Thyroid gland (tissue), 4 donors: ENCODE results near the gene SUN3. TPM values are rescaled to one million over a fixed set of nuclear protein-coding genes. Genes with fewer than 3 reads are reported as not detected.

Experiments used
- DNase-seq, 2 donors: peaks; one replicate each; pipeline ENCODE4 v3.0.0-alpha.2; 2019
- H3K27ac ChIP-seq, 3 donors: fragments of 200-600 bp; sonication (generic); 1 replicate in 2 of 3; 2 replicates in 1 of 3; pipeline ENCODE4 v1.5.1; 2016 to 2019; ENCODE audit warnings: mild to moderate bottlenecking in 1 of 3, moderate library complexity in 1 of 3
- H3K27me3 ChIP-seq: fragments of 200-600 bp; sonication (generic); one replicate; pipeline ENCODE4 v1.5.1; 2019
- H3K36me3 ChIP-seq, 2 donors: fragments of 200-600 bp; sonication (generic); one replicate each; pipeline ENCODE4 v1.5.1; 2016 to 2019
- H3K4me1 ChIP-seq, 2 donors: fragments of 200-600 bp; sonication (generic); one replicate each; pipeline ENCODE4 v1.5.1; 2017 to 2019
- H3K4me3 ChIP-seq, 3 donors: fragments of 200-600 bp; sonication (generic); replicated peaks in 1 of 3; 1 replicate in 2 of 3; 2 replicates in 1 of 3; pipeline ENCODE4 v1.5.1; 2016; ENCODE audit warnings: mild to moderate bottlenecking in 1 of 3
- H3K9me3 ChIP-seq: fragments of 200-600 bp; sonication (generic); one replicate; pipeline ENCODE4 v1.5.1; 2017
- POLR2A ChIP-seq, 2 donors: fragments of 450-650 bp; IDR thresholded peaks; one replicate each; pipeline ENCODE4 v1.6.1; 2017; ENCODE audit warnings: antibody characterized with exemption in 2 of 2, mild to moderate bottlenecking in 2 of 2, moderate library complexity in 1 of 2
- WGBS, 2 donors: methylation state at CpG; one replicate each; pipeline ENCODE4 v1.1.5; 2017; 5-methylcytosine and 5-hydroxymethylcytosine counted together
- intact Hi-C: fragments of 100-400 bp; cut with DNase I; formaldehyde crosslinking; loops from one replicate; pipeline ENCODE4 v1.15.1; 2023
- total RNA-seq, 4 donors: library from RNA; depleted of rRNA; stranded (reverse); fragments of >200 nt; gene quantifications; one replicate each; pipeline ENCODE4 v1.2.3, GENCODE V29; 2016
- TF ChIP-seq, protein P1 (sequence below), 6 experiments: fragments of 200-600 bp in 3 of 6; fragments of 450-650 bp in 3 of 6; sonication (generic) in 3 of 6; IDR thresholded peaks; one replicate each; pipeline ENCODE4 v1.5.1; 2016 to 2019; ENCODE audit warnings: antibody characterized with exemption in 6 of 6, mild to moderate bottlenecking in 2 of 6, inconsistent platforms in 1 of 6, moderate library complexity in 1 of 6

SUN3 gene
- total RNA-seq, 4 donors from 2014 or later: not detected

DNA sequence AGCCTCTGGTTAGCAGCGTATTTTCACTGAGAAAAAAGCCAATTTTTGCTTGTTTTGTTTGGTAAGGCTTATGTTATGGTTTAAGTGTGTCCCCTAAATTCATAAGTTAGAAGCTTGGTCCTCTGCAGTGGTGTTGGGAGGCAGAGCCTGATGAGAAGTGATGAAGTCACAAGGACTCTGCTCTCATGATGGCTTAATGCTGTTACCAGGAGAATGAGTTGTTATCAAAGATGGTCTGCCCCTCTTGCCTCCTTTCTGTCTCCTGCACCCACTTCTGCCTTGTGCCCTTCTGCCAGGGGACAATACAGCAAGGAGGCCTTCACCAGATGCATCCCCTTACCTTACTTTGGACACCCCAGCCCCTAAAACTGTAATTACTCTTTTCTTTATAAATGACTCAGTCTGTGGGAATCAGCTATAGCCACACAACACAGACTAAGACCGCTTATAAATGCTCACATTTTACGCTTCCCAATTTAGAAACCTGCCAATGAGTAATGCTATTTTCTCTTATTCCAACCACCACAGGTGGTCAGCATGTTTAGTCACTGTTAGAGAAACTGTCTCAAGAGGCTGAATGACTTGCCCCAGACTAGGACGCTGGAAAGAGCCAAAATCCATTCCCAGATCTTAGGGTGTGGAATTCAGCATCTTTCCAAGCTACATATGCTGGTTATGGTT lies 74.5 kb downstream of the SUN3 start:
- TF ChIP-seq, protein P1, sequence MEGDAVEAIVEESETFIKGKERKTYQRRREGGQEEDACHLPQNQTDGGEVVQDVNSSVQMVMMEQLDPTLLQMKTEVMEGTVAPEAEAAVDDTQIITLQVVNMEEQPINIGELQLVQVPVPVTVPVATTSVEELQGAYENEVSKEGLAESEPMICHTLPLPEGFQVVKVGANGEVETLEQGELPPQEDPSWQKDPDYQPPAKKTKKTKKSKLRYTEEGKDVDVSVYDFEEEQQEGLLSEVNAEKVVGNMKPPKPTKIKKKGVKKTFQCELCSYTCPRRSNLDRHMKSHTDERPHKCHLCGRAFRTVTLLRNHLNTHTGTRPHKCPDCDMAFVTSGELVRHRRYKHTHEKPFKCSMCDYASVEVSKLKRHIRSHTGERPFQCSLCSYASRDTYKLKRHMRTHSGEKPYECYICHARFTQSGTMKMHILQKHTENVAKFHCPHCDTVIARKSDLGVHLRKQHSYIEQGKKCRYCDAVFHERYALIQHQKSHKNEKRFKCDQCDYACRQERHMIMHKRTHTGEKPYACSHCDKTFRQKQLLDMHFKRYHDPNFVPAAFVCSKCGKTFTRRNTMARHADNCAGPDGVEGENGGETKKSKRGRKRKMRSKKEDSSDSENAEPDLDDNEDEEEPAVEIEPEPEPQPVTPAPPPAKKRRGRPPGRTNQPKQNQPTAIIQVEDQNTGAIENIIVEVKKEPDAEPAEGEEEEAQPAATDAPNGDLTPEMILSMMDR (IDR thresholded peaks at IDR 0.05): no peak
- TF ChIP-seq POLR2A (IDR thresholded peaks at IDR 0.05): no peak
- Histone ChIP-seq H3K36me3 (peaks cover 7 to 8% of the 10 kb centered on the region in 2 donors), H3K27ac (no peak overlapping the region), H3K4me1 (no peaks in the 10 kb centered on the region), H3K9me3 (no peaks in the 10 kb centered on the region), H3K27me3 (no peaks in the 10 kb centered on the region), H3K4me3 (no peak overlapping the region)
- WGBS, 2 donors: 84 to 88% methylated on average over 4 of the region's 4 CpGs
- intact Hi-C loops: no loop called here
- DNase-seq: no peak

DNA sequence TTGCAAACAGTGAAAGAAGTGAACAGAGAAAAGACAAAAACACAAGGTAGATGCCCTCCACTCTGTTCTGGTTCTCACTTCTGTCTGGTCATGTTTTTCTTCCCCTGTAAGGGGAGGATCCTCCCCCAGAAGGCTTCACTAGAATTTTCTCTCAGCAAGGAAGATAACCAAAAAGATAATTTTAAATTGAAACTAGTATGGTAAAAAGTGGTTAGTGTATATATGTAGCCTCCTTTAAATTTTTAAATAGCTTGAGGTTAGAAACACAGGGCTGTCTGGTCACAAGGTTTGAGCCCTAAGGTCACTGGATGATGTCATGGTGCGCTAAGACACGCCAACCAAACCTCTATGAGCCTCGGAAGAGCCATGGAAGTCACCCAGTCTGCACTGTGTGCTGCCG lies 75.1 kb downstream of the SUN3 start:
- intact Hi-C loops: no loop called here
- DNase-seq: no peak
- Histone ChIP-seq H3K9me3 (no peaks in the 10 kb centered on the region), H3K27me3 (no peaks in the 10 kb centered on the region), H3K36me3 (peaks cover 7 to 8% of the 10 kb centered on the region in 2 donors), H3K4me3 (no peak overlapping the region), H3K27ac (no peak overlapping the region), H3K4me1 (no peaks in the 10 kb centered on the region)
- TF ChIP-seq POLR2A (IDR thresholded peaks at IDR 0.05): no peak
- TF ChIP-seq, protein P1 (IDR thresholded peaks at IDR 0.05): no peak
- 77 to 95% methylated on average over 4 of the region's 4 CpGs for WGBS, 2 donors

- H3K36me3 ChIP-seq: peaks cover 7 to 8% of the 10 kb centered on the region in 2 donors
- H3K9me3 ChIP-seq: no peaks in the 10 kb centered on the region
- no peaks in the 10 kb centered on the region for H3K27me3 ChIP-seq
- no peak for DNase-seq
- no peak overlapping the region for H3K4me3 ChIP-seq
- intact Hi-C loops: no loop called here
- H3K27ac ChIP-seq: no peak overlapping the region
- H3K4me1 ChIP-seq: no peaks in the 10 kb centered on the region
- WGBS, 2 donors: 67 to 86% methylated on average over 3 to 4 of the region's 4 CpGs
- TF ChIP-seq, protein P1 (IDR thresholded peaks at IDR 0.05): no peak
- TF ChIP-seq POLR2A (IDR thresholded peaks at IDR 0.05): no peak
Observed at GRCh38 chr7:47952224-47952623, 76.7 kb downstream of the SUN3 start.

DNA sequence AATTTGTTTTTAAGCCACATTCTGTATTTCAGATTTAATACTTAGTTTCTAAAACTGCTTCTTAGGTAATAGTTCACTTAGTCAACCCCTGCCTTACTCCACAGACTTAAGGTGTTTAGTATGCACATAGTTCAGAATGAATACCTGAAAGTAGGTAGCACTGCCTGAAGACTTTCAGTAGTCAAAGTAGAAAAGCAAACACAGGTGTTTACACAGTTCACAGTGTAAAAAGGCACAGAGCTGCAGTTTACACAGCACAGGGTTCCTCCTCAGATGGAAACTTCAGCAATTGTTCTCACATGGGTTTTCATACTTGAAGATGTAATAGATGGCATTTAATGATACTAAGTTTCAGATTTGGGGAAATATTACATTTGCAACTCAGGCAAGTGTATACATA lies 77.5 kb downstream of the SUN3 start:
- peaks cover 7 to 8% of the 10 kb centered on the region in 2 donors for H3K36me3 ChIP-seq
- no peaks in the 10 kb centered on the region for H3K9me3 ChIP-seq
- no peak overlapping the region for H3K4me3 ChIP-seq
- H3K27me3 ChIP-seq: no peaks in the 10 kb centered on the region
- intact Hi-C loops: no loop called here
- no peak overlapping the region for H3K27ac ChIP-seq
- H3K4me1 ChIP-seq: no peaks in the 10 kb centered on the region
- TF ChIP-seq POLR2A (IDR thresholded peaks at IDR 0.05): no peak
- TF ChIP-seq, protein P1 (IDR thresholded peaks at IDR 0.05): no peak
- no peak for DNase-seq

DNA sequence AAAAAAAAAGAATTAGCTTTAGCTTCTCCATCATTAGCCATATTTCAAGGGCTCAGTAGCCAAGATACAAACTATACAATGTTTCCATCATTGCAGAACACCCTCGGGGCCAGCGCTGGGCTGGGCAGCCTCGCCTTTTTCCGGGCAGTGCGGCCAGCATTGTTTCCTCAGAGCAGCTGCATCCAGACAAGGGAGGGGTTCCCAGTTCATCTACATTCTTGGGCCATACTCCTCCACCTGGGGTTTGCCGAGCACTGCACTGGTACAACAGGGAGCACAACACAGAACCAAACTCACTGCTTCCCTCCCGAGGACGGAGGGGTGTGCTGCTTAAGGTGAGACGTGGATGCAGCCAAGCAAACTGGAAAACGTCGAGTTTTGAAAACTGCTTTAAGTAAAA lies 78.2 kb downstream of the SUN3 start:
- Histone ChIP-seq H3K4me1 (no peaks in the 10 kb centered on the region), H3K27me3 (no peaks in the 10 kb centered on the region), H3K9me3 (no peaks in the 10 kb centered on the region), H3K27ac (no peak overlapping the region), H3K36me3 (peaks cover 7 to 8% of the 10 kb centered on the region in 2 donors), H3K4me3 (no peak overlapping the region)
- intact Hi-C loops: no loop called here
- DNase-seq: no peak
- WGBS, 2 donors: 54 to 64% methylated on average over 11 of the region's 11 CpGs
- TF ChIP-seq, protein P1 (IDR thresholded peaks at IDR 0.05): no peak
- TF ChIP-seq POLR2A (IDR thresholded peaks at IDR 0.05): no peak
